ENCODE measurements around the gene PLCB4.
"Not testable (repeated sequence)": the region's sequence is repeated elsewhere in the genome, so short reads cannot be mapped to it uniquely, and the experiment has no call there.

The PLCB4 gene

DNA sequence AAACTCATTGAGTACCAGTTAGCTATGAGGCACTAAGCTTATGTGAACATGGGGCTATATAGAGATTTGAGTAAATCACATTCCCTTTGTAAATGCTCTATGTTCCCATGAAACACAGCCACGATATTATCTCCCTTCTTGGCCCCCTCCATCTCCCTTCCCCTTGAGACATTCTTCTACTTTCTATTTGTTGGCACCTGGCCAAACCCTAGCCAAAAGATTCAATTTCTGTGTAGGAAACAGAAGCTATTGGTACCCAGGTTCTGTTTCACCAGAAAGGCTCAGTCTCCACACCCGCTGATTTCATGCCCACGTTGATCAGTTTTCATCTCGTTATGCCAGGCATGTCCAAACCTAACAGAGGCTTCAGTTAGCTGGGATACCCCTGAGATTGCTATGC lies 300.0 kb downstream of the PLCB4 start:
- no peak for DNase-seq (ENCODE audit: low read depth, low spot score)
- H3K4me3 ChIP-seq (ENCODE audit: low read depth, low read length) = no peak overlapping the region
- TF ChIP-seq, protein P1, sequence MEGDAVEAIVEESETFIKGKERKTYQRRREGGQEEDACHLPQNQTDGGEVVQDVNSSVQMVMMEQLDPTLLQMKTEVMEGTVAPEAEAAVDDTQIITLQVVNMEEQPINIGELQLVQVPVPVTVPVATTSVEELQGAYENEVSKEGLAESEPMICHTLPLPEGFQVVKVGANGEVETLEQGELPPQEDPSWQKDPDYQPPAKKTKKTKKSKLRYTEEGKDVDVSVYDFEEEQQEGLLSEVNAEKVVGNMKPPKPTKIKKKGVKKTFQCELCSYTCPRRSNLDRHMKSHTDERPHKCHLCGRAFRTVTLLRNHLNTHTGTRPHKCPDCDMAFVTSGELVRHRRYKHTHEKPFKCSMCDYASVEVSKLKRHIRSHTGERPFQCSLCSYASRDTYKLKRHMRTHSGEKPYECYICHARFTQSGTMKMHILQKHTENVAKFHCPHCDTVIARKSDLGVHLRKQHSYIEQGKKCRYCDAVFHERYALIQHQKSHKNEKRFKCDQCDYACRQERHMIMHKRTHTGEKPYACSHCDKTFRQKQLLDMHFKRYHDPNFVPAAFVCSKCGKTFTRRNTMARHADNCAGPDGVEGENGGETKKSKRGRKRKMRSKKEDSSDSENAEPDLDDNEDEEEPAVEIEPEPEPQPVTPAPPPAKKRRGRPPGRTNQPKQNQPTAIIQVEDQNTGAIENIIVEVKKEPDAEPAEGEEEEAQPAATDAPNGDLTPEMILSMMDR (IDR thresholded peaks at IDR 0.05; ENCODE audit: insufficient read depth, low read length, missing control alignments) = no peak
- CTCF ChIA-PET = interaction anchor here (1.2 to 4.4 kb wide), 4 partner anchors 9 to 609 kb away, joined by 4 to 26 read pairs (median 9); no protein-coding TSS in a partner anchor
- POLR2A ChIA-PET = no interaction called here

GRCh38 chr20:9369557-9369956 lies 300.7 kb downstream of the PLCB4 start:
- DNase-seq (ENCODE audit: low read depth, low spot score) = no peak
- no peak overlapping the region for H3K4me3 ChIP-seq (ENCODE audit: low read depth, low read length)
- CTCF ChIA-PET = interaction anchor here (1.0 to 4.4 kb wide), 5 partner anchors 10 to 615 kb away, joined by 4 to 26 read pairs (median 8); no protein-coding TSS in a partner anchor
- TF ChIP-seq, protein P1 (IDR thresholded peaks at IDR 0.05; ENCODE audit: insufficient read depth, low read length, missing control alignments) = no peak
- POLR2A ChIA-PET = no interaction called here

DNA sequence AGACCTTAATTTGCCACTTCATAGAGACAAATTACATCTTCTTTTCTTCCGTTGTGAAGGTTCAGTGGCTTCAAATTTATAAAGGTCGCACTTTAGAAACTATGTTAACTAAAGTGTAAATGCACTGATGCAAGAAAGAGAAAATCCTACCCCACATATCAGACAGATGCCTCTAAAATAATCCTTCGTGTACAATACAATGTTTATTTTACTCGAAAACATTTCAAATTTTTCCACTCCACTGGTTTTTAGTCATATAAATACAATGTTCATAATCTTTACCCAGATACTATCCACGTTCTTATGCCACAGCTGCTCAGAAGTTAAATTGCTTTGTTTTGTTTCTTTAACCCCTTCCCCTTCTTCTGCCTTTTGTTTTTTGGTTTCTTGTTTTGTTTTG lies 305.2 kb downstream of the PLCB4 start:
- ChIA-PET CTCF (no interaction called here), POLR2A (no interaction called here)
- no peak for DNase-seq (ENCODE audit: low read depth, low spot score)
- TF ChIP-seq, protein P1 (IDR thresholded peaks at IDR 0.05; ENCODE audit: insufficient read depth, low read length, missing control alignments) = no peak
- H3K4me3 ChIP-seq (ENCODE audit: low read depth, low read length) = no peak overlapping the region

DNA sequence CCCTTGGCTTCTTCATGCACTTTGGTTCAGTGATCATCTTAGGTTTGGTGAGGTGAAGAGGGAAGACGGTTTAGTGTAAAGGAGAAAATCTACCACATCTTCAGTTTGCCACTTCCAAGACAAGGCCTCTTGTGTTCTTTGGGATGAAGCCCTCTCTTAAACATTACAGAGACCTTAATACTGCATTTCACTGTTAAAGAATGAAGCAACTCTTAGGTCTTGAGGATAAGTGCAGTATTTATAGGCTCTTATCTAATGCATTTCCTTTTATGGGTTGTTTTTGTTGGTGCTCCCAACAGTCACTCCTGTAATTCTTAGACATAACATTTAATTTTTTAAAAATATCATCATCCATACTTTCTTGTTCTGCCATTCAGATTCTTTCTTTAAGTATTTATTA lies 305.6 kb downstream of the PLCB4 start:
- TF ChIP-seq, protein P1 (IDR thresholded peaks at IDR 0.05; ENCODE audit: insufficient read depth, low read length, missing control alignments) = no peak
- no peak for DNase-seq (ENCODE audit: low read depth, low spot score)
- no peak overlapping the region for H3K4me3 ChIP-seq (ENCODE audit: low read depth, low read length)
- POLR2A ChIA-PET = no interaction called here
- CTCF ChIA-PET = no interaction called here

- POLR2A ChIA-PET = no interaction called here
- TF ChIP-seq, protein P1 (IDR thresholded peaks at IDR 0.05; ENCODE audit: insufficient read depth, low read length, missing control alignments) = no peak
- CTCF ChIA-PET = interaction anchor here (1.5 to 2.7 kb wide), 5 partner anchors 16 to 604 kb away, joined by 3 to 11 read pairs (median 6); no protein-coding TSS in a partner anchor
- H3K4me3 ChIP-seq (ENCODE audit: low read depth, low read length) = no peak overlapping the region
- DNase-seq (ENCODE audit: low read depth, low spot score) = no peak
These were observed 306.4 kb downstream of the PLCB4 start for GRCh38 chr20:9375221-9375681.

GRCh38 chr20:9377007-9377406 lies 308.1 kb downstream of the PLCB4 start:
- CTCF ChIA-PET = interaction anchor here (1.6 to 2.7 kb wide), 4 partner anchors 16 to 523 kb away, joined by 6 to 11 read pairs (median 8); no protein-coding TSS in a partner anchor
- H3K4me3 ChIP-seq (ENCODE audit: low read depth, low read length) = no peak overlapping the region
- POLR2A ChIA-PET = no interaction called here
- TF ChIP-seq, protein P1 (IDR thresholded peaks at IDR 0.05; ENCODE audit: insufficient read depth, low read length, missing control alignments) = no peak
- DNase-seq (ENCODE audit: low read depth, low spot score) = no peak

DNA sequence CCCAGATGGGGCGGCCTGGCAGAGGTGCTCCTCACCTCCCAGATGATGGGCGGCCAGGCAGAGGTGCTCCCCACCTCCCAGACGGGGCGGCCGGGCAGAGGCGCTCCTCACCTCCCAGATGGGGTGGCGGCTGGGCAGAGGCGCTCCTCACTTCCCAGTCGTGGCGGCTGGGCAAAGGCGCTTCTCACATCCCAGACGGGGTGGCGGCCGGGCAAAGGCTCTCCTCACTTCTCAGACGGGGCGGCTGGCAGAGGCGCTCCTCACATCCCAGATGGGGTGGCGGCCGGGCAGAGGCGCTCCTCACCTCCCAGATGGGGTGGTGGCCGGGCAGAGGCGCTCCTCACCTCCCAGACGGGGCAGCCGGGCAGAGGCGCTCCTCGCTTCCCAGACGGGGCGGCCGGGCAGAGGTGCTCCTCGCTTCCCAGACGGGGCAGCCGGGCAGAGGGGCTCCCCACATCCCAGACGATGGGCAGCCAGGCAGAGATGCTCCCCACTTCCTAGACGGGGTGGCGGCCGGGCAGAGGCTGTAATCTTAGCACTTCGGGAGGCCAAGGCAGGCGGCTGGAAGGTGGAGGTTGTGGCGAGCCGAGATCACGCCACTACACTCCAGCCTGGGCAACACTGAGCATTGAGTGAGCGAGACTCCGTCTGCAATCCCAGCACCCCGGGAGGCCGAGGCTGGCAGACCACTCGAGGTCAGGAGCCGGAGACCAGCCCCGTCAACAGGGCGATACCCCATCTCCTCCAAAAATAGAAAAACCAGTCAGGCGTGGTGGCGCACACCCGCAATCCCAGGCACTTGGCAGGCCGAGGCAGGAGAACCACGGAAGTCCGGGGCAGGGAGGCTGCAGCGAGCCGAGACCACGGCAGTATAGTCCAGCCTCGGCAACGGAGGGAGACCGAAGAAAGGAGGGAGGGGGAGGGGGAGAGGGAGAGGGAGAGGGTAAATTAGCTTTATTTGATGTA lies 316.7 kb downstream of the PLCB4 start:
- CTCF ChIA-PET = interaction anchor here (4.2 kb wide), 1 partner anchor 7 kb away, joined by 24 read pairs; no protein-coding TSS in a partner anchor
- POLR2A ChIA-PET = not testable (repeated sequence)

More for the DNA sequence above, 316.7 kb downstream of the PLCB4 start:
- not testable (repeated sequence) for DNase-seq (ENCODE audit: low read depth, low spot score); H3K4me3 ChIP-seq (ENCODE audit: low read depth, low read length)

Data from AG04449 (cell line).